GM10847 (cell line): ENCODE measurements around the gene C1QTNF6.

ENCODE experiments used
- POLR2A ChIP-seq: IDR thresholded peaks from 2 replicates; pipeline ENCODE4 v1.6.1; 2011; ENCODE audit not compliant: insufficient read length; ENCODE audit errors: extremely low read depth

C1QTNF6 gene

GRCh38 chr22:37156686-37157435, 31.2 kb downstream of the C1QTNF6 start:
- no peak for TF ChIP-seq POLR2A

GRCh38 chr22:37155971-37156370, 32.1 kb downstream of the C1QTNF6 start:
- no peak for TF ChIP-seq POLR2A

- no peak for TF ChIP-seq POLR2A
Observed at GRCh38 chr22:37154925-37155712, 32.9 kb downstream of the C1QTNF6 start.

- TF ChIP-seq POLR2A, result no peak
Observed at GRCh38 chr22:37153901-37154300, 34.1 kb downstream of the C1QTNF6 start.

- no peak for TF ChIP-seq POLR2A
Observed at GRCh38 chr22:37151401-37151800, 36.6 kb downstream of the C1QTNF6 start.

GRCh38 chr22:37150701-37151100, 37.3 kb downstream of the C1QTNF6 start:
- TF ChIP-seq POLR2A, result no peak

- no peak for TF ChIP-seq POLR2A
Observed at GRCh38 chr22:37148742-37149665, 39.0 kb downstream of the C1QTNF6 start.

- no peak for TF ChIP-seq POLR2A
Observed at GRCh38 chr22:37148031-37148651, 39.9 kb downstream of the C1QTNF6 start.

- TF ChIP-seq POLR2A, result no peak
Observed at GRCh38 chr22:37147186-37147990, 40.7 kb downstream of the C1QTNF6 start.

GRCh38 chr22:37146507-37147180, 41.4 kb downstream of the C1QTNF6 start:
- no peak for TF ChIP-seq POLR2A

- TF ChIP-seq POLR2A, result no peak
Observed at GRCh38 chr22:37146051-37146385, 42.0 kb downstream of the C1QTNF6 start.

- no peak for TF ChIP-seq POLR2A
Observed at GRCh38 chr22:37145180-37146050, 42.6 kb downstream of the C1QTNF6 start.

- no peak for TF ChIP-seq POLR2A
Observed at GRCh38 chr22:37144180-37144554, 43.9 kb downstream of the C1QTNF6 start.

- no peak for TF ChIP-seq POLR2A
Observed at GRCh38 chr22:37141971-37142370, 46.1 kb downstream of the C1QTNF6 start.
